A375 (cell line): ENCODE results near the gene MYO1B. TPM values are rescaled to one million over a fixed set of nuclear protein-coding genes. Genes with fewer than 3 reads are reported as not detected.

Experiments used
- small RNA-seq: library from RNA; depleted of rRNA; stranded (forward); fragments of <200 nt; gene quantifications from one replicate; pipeline ENCODE3, GENCODE V24; 2014
- total RNA-seq: library from RNA; depleted of rRNA; stranded (reverse); fragments of >200 nt; shearing (Covaris generic); gene quantifications from 2 replicates; pipeline ENCODE4 v1.2.3, GENCODE V29; 2014; rRNA removed

MYO1B gene
- 25.0 and 27.5 TPM in 2 replicates for total RNA-seq

DNA sequence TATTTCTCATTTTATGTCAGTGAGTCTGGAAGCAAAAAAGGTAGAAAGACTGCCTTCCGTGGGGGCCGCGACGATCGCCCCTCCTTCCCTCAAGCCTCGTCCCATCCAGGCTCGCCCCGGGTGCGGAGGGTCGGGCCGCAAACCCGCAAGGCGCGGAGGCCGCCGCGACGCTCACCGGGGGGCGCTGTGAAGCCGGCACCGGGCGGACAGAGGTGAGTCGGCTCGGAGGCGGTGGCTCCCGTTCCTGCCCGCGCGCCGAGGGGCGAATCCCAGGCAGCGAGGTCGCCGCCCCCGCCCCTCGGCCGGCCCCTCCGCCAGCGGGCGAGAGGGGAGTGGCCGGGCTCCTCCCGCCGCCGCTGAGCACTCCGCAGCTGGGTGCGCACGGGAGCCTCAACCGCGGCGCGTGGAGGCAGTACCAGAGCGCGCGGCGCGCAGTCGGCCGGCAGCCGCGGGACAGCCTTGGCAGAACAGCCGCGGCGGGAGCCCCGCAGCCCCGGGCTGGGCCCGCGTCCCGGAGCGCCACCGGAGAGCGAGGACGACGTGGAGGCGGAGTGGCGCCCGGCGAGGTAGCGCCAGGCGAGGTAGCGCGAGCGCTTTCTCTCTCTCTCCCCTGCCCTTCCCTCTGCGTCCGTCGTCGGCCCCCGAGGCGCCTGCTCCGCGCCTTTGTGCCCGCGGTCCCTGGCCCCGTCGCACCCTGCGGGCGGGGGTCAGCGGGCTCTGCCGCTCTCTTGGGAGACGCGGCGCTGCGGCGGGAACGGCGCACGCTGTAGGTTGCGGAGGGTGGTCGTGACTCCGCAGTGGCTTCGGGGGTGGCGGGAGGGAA lies at the start of gene MYO1B:
Gene MYO1B (plus strand): TSS at position 359 of the 823 bp plus-strand sequence. CDS start 31,492 bp downstream, outside the sequence.

Small RNA genes lying within 50 kb of the gene (small RNA-seq; reads per million reads assigned to genes)
- not detected for gene RNU6-1045P

Other genes starting within 250 kb of the MYO1B start
- gene STAT1, start 231.2 kb upstream of the MYO1B start, total RNA-seq = 27.4 and 28.9 TPM in 2 replicates
- gene STAT4, start 94.4 kb upstream of the MYO1B start, total RNA-seq = 0.11 TPM in 1 of 2 replicates, not detected in the other